Measurements from ENCODE around the gene SYNE1.

DNA sequence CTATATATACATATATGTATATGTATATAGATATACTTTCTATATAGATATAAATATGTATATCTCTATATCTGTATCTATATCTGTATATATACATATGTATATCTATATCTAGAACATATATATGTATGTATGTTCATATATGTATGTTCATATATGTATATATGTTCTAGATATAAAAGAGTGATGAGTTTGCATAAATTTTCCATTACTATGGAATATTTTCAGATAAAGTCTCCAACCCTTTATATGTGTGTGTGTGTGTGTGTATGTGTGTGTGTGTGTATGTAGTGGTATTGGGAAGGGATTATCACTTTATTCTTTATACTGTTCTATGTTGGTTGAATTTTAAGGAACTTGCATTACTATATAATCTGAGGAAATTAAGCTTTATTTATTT, 33.3 kb downstream of the SYNE1 start:
- TF ChIP-seq, protein P1, sequence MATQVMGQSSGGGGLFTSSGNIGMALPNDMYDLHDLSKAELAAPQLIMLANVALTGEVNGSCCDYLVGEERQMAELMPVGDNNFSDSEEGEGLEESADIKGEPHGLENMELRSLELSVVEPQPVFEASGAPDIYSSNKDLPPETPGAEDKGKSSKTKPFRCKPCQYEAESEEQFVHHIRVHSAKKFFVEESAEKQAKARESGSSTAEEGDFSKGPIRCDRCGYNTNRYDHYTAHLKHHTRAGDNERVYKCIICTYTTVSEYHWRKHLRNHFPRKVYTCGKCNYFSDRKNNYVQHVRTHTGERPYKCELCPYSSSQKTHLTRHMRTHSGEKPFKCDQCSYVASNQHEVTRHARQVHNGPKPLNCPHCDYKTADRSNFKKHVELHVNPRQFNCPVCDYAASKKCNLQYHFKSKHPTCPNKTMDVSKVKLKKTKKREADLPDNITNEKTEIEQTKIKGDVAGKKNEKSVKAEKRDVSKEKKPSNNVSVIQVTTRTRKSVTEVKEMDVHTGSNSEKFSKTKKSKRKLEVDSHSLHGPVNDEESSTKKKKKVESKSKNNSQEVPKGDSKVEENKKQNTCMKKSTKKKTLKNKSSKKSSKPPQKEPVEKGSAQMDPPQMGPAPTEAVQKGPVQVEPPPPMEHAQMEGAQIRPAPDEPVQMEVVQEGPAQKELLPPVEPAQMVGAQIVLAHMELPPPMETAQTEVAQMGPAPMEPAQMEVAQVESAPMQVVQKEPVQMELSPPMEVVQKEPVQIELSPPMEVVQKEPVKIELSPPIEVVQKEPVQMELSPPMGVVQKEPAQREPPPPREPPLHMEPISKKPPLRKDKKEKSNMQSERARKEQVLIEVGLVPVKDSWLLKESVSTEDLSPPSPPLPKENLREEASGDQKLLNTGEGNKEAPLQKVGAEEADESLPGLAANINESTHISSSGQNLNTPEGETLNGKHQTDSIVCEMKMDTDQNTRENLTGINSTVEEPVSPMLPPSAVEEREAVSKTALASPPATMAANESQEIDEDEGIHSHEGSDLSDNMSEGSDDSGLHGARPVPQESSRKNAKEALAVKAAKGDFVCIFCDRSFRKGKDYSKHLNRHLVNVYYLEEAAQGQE (IDR thresholded peaks at IDR 0.05; ENCODE audit: insufficient replicate concordance, low read depth) = no peak
- TF ChIP-seq, protein P2, sequence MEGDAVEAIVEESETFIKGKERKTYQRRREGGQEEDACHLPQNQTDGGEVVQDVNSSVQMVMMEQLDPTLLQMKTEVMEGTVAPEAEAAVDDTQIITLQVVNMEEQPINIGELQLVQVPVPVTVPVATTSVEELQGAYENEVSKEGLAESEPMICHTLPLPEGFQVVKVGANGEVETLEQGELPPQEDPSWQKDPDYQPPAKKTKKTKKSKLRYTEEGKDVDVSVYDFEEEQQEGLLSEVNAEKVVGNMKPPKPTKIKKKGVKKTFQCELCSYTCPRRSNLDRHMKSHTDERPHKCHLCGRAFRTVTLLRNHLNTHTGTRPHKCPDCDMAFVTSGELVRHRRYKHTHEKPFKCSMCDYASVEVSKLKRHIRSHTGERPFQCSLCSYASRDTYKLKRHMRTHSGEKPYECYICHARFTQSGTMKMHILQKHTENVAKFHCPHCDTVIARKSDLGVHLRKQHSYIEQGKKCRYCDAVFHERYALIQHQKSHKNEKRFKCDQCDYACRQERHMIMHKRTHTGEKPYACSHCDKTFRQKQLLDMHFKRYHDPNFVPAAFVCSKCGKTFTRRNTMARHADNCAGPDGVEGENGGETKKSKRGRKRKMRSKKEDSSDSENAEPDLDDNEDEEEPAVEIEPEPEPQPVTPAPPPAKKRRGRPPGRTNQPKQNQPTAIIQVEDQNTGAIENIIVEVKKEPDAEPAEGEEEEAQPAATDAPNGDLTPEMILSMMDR (IDR thresholded peaks at IDR 0.05; ENCODE audit: insufficient read depth, low read length) = no peak
- TF ChIP-seq POLR2AphosphoS5 (IDR thresholded peaks at IDR 0.05; ENCODE audit: low read depth) = no peak

Data from HL-60 (cell line).